ENCODE data around the gene CC2D1A. TPM values are rescaled to one million over a fixed set of nuclear protein-coding genes. Genes with fewer than 3 reads are reported as not detected.

The CC2D1A gene
- total RNA-seq, 1 experiment from 2014 or later = 26.2 TPM

GRCh38 chr19:13888281-13888680 is 17.7 kb upstream of the CC2D1A start:
- no peak for DNase-seq
- no peaks in the 10 kb centered on the region for H3K36me3 ChIP-seq
- no peaks in the 10 kb centered on the region for H3K27me3 ChIP-seq
- H3K9me3 ChIP-seq = no peaks in the 10 kb centered on the region
- no peak overlapping the region for H3K4me3 ChIP-seq

DNA sequence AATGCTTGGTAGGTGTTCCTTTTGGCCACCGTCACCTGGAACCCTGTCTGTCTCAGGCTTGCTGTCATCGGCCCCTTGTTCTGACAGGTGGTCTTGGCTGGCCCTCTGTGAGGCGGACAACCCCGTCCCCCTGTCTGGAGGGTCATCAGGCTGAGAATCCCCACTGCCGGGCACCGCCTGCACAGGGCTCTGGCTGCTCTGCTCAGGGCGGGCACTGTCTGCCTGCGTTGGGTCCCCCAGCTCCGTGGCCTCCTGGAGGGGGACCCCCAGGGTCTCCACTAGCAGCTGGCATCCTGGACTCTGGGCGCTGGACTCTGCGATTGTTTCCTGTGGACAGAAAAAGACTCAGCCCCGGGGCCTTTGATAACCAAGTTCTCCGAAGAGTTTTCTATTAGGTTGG is 15.9 kb upstream of the CC2D1A start:
- no peak for DNase-seq
- no peaks in the 10 kb centered on the region for H3K9me3 ChIP-seq
- H3K4me3 ChIP-seq = no peak overlapping the region
- no peaks in the 10 kb centered on the region for H3K36me3 ChIP-seq
- no peaks in the 10 kb centered on the region for H3K27me3 ChIP-seq

- Histone ChIP-seq H3K36me3 (no peaks in the 10 kb centered on the region), H3K4me3 (no peak overlapping the region), H3K27me3 (no peaks in the 10 kb centered on the region), H3K9me3 (no peaks in the 10 kb centered on the region)
- no peak for DNase-seq
Observed at GRCh38 chr19:13892870-13893269, 13.1 kb upstream of the CC2D1A start.

- DNase-seq = no peak
- H3K4me3 ChIP-seq = no peak overlapping the region
- H3K9me3 ChIP-seq = no peaks in the 10 kb centered on the region
- H3K36me3 ChIP-seq = no peaks in the 10 kb centered on the region
- H3K27me3 ChIP-seq = no peaks in the 10 kb centered on the region
Observed at GRCh38 chr19:13894552-13894951, 11.4 kb upstream of the CC2D1A start.

DNA sequence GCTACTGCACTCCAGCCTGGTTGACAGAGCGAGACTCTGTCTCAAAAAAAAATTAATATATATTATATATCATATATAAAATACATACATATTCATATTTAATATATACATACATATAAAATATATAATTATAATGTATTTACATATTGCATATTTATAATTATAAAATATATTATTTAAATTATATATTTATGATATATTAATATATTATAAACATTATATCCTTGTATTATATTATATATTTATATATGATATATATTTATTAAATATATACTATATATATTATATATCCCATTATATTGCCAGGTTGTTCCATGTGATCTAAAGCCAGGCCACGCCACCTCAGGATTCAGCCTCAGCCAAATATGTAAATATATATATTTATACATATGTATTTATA is 9.8 kb upstream of the CC2D1A start:
- Histone ChIP-seq H3K9me3 (no peaks in the 10 kb centered on the region), H3K4me3 (no peak overlapping the region), H3K36me3 (no peaks in the 10 kb centered on the region), H3K27me3 (no peaks in the 10 kb centered on the region)
- DNase-seq = no peak

DNA sequence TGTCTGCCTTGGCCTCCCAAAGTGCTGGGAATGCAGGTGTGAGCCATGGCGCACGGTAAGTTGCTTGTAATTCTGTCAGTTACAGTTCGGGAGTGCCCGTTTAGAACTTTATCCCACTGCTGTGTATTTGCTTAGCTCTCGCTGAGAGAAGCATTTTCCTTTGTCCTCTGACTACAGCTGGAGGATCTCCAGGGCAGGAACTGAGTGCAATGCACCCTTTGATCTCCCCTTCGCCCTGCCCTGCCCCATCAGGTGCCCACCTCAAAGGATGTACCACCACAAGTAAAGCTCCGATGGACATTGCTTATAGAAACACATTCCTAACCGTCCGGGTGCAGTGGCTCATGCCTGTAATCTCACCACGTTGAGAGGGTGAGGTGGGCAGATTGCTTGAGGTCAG is 6.6 kb upstream of the CC2D1A start:
- DNase-seq = no peak
- no peaks in the 10 kb centered on the region for H3K36me3 ChIP-seq
- H3K27me3 ChIP-seq = no peaks in the 10 kb centered on the region
- H3K9me3 ChIP-seq = no peaks in the 10 kb centered on the region
- no peak overlapping the region for H3K4me3 ChIP-seq

- H3K9me3 ChIP-seq = no peaks in the 10 kb centered on the region
- H3K4me3 ChIP-seq = no peak overlapping the region
- H3K36me3 ChIP-seq = no peaks in the 10 kb centered on the region
- H3K27me3 ChIP-seq = no peaks in the 10 kb centered on the region
- DNase-seq = no peak
Observed at GRCh38 chr19:13899912-13900584, 6.0 kb upstream of the CC2D1A start.

- Histone ChIP-seq H3K27me3 (no peaks in the 10 kb centered on the region), H3K4me3 (no peak overlapping the region), H3K9me3 (no peaks in the 10 kb centered on the region), H3K36me3 (no peaks in the 10 kb centered on the region)
- no peak for DNase-seq
Observed at GRCh38 chr19:13902993-13903555, 2.9 kb upstream of the CC2D1A start.

- H3K36me3 ChIP-seq = peaks cover 9% of the 10 kb centered on the region
Observed at GRCh38 chr19:13906521-13906904, 512 bp downstream of the CC2D1A start.

DNA sequence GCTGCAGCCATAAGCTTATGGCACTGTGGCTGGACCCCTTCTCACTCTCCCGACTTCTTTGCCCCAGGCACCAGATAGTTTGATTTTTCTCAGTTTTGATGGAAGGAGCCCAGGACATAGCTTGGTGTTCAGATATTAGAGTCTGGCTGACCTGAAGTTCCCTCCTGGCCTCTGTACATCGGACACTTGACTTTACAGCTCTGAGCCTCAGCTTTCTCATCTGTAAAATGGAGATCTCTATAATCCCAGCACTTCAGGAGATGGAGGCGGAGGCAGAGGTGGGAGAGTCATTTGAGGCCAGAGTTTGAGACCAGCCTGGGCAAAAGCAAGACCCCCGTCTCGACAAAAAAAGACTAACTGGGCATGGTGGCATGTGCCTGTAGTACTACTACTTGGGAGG is 909 bp downstream of the CC2D1A start:
- H3K27me3 ChIP-seq = no peaks in the 10 kb centered on the region
- DNase-seq = no peak
- peak overlapping the region; percentile 65 for H3K4me3 ChIP-seq
- H3K9me3 ChIP-seq = no peaks in the 10 kb centered on the region
- H3K36me3 ChIP-seq = peaks cover 11% of the 10 kb centered on the region

More at GRCh38 chr19:13906521-13906904, 512 bp downstream of the CC2D1A start:
- H3K4me3 ChIP-seq = peak overlapping the region; percentile 65
- H3K9me3 ChIP-seq = no peaks in the 10 kb centered on the region
- no peak for DNase-seq
- no peaks in the 10 kb centered on the region for H3K27me3 ChIP-seq

DNA sequence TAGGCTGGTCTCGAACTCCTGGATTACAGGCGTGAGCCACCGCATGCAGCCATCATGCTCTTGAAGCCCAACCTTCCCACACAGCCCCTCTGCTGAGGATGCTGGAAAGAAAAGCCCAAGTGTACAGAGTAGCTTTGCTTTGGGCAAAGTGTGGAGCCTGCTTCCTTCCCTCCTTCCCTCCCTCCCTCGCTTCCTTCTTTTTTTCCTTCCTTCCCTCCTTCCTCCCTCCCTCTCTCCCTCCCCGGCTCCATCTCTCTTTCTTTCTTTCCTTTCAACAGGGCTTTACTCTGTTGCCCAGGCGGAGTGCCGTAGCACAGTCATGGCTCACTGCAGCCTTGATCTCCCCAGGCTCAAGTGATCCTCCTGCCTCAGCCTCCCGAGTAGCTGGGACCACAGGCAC is 2.7 kb downstream of the CC2D1A start:
- Histone ChIP-seq H3K4me3 (no peak overlapping the region), H3K36me3 (peaks cover 21% of the 10 kb centered on the region), H3K9me3 (no peaks in the 10 kb centered on the region), H3K27me3 (no peaks in the 10 kb centered on the region)
- DNase-seq = no peak

DNA sequence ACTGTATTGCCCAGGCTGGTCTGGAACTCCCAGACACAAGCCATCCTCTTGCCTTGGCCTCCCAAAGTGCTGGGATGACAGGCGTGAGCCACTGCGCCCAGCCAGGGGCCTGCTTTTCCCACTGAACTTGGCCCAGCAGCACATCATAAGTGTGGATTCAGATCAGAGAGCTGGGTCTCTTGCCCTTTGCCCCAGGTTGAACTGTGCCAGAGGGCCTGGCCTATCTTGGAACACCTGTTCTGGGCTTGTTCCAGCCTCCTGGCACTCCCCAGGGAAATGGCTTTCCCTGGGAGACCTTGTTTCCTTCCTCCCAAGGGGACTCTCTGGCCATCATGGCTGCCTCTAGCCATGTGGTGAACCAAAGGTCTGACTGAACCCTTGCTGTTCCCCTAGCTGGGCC is 3.4 kb downstream of the CC2D1A start:
- H3K36me3 ChIP-seq = peaks cover 21% of the 10 kb centered on the region
- H3K4me3 ChIP-seq = no peak overlapping the region
- H3K27me3 ChIP-seq = no peaks in the 10 kb centered on the region
- no peaks in the 10 kb centered on the region for H3K9me3 ChIP-seq
- DNase-seq = no peak

- DNase-seq = no peak
- peaks cover 34% of the 10 kb centered on the region for H3K36me3 ChIP-seq
- no peak overlapping the region for H3K4me3 ChIP-seq
- no peaks in the 10 kb centered on the region for H3K27me3 ChIP-seq
- no peaks in the 10 kb centered on the region for H3K9me3 ChIP-seq
Observed at GRCh38 chr19:13913352-13913751, 7.4 kb downstream of the CC2D1A start.

- DNase-seq = no peak
- Histone ChIP-seq H3K27me3 (no peaks in the 10 kb centered on the region), H3K4me3 (no peak overlapping the region), H3K9me3 (no peaks in the 10 kb centered on the region), H3K36me3 (peaks cover 45% of the 10 kb centered on the region)
Observed at GRCh38 chr19:13914777-13915176, 8.8 kb downstream of the CC2D1A start.

DNA sequence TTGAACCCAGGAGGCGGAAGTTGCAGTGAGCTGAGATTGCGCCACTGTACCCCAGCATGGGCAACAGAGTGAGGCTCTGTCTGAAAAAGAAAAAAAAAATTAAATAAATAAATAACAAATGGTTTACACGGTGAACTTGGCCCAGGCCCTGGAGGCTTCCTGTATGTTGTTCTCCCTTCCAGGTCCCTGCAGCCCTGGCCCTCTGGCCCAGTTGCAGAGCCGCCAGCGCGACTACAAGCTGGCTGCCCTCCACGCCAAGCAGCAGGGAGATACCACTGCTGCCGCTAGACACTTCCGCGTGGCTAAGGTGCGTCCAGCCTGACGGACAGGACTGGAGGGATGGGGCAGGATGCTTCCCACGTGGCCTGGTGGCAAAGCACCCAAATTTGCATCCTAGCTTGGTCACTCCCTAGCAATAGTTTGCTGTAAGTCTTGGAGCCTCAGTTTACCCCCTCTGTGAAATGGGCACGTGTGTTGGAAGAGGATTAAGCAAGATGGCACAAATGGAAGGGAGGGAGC is 11.9 kb downstream of the CC2D1A start:
- Histone ChIP-seq H3K27me3 (no peaks in the 10 kb centered on the region), H3K4me3 (no peak overlapping the region), H3K36me3 (peaks cover 58% of the 10 kb centered on the region), H3K9me3 (no peaks in the 10 kb centered on the region; the same call in 1 of the 2 replicates)
- no peak for DNase-seq

DNA sequence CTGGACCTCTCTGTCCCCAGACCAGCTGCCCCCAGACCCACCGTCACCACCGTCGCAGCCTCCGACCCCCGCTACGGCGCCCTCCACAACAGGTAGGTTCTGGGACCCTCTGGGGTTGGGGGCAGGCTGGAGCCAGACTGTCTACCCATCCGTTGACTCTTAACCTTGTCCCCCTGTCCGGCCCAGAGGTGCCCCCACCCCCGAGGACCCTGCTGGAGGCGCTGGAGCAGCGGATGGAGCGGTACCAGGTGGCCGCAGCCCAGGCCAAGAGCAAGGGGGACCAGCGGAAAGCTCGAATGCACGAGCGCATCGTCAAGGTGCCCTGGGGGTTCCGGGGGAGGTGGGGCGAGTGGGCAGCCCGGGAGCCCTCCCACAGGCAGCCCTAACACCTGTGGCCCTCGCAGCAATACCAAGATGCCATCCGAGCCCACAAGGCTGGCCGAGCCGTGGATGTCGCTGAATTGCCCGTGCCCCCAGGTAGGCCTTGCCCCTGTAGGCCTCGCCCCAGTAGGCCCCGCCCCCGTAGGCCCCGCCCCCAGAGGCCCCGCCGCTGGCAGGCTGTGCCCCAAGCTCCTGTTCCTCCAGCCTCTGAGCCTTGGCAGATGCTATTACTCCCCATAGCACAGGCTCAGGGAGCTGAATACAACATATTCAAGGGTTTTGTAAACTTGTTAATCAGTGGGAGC is 12.9 kb downstream of the CC2D1A start:
- Histone ChIP-seq H3K9me3 (no peaks in the 10 kb centered on the region; the same call in 1 of the 2 replicates), H3K36me3 (peaks cover 54% of the 10 kb centered on the region), H3K27me3 (no peaks in the 10 kb centered on the region), H3K4me3 (no peak overlapping the region)
- no peak for DNase-seq

DNA sequence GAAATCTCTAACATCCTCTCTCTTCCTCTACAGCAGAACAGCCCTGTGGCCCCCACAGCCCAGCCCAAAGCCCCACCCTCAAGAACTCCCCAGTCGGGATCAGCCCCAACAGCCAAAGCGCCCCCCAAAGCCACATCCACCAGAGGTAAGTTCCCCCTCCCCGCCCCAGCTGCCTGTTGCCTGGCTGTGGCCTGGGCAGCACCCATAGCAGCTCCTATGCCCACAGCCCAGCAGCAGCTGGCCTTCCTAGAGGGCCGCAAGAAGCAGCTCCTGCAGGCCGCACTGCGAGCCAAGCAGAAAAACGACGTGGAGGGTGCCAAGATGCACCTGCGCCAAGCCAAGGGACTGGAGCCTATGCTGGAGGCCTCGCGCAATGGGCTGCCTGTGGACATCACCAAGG is 14.5 kb downstream of the CC2D1A start:
- no peak for DNase-seq
- no peaks in the 10 kb centered on the region; the same call in 1 of the 2 replicates for H3K9me3 ChIP-seq
- H3K36me3 ChIP-seq = peaks cover 58% of the 10 kb centered on the region
- H3K4me3 ChIP-seq = no peak overlapping the region
- no peaks in the 10 kb centered on the region for H3K27me3 ChIP-seq
